Mucosa of descending colon (tissue), 3 donors: ENCODE results near the gene ADCY1. TPM values are rescaled to one million over a fixed set of nuclear protein-coding genes. Genes with fewer than 3 reads are reported as not detected.
A peak's percentile ranks its signal among the peaks of the same experiment; 100 is the strongest.
"Not testable (repeated sequence)": the region's sequence is repeated elsewhere in the genome, so short reads cannot be mapped to it uniquely, and the experiment has no call there.

Source experiments
- ATAC-seq: fragments of 200-7000 bp; cut with Tn5 transposase; one replicate; pipeline ENCODE4 v1.9.1; 2020; ENCODE audit warnings: mild to moderate bottlenecking, moderate library complexity
- DNase-seq, 3 donors: peaks; one replicate each; pipeline ENCODE4 v3.0.0-alpha.2; 2020
- H3K36me3 ChIP-seq: fragments of 200-600 bp; one replicate; pipeline ENCODE4 v1.8.0; 2021; ENCODE audit warnings: low read depth, mild to moderate bottlenecking
- H3K4me1 ChIP-seq: fragments of 200-600 bp; one replicate; pipeline ENCODE4 v1.8.0; 2021; ENCODE audit warnings: low read depth, mild to moderate bottlenecking
- H3K4me3 ChIP-seq: fragments of 200-600 bp; one replicate; pipeline ENCODE4 v1.8.0; 2021; ENCODE audit warnings: mild to moderate bottlenecking
- H3K9me3 ChIP-seq: fragments of 200-600 bp; one replicate; pipeline ENCODE4 v1.8.0; 2021; ENCODE audit warnings: mild to moderate bottlenecking
- intact Hi-C, 2 donors: fragments of 100-400 bp; cut with DNase I in 1 of 2; cut with micrococcal nuclease in 1 of 2; formaldehyde crosslinking; loops; one replicate each; pipeline versions ENCODE4 v1.11.0 to v1.11.1; 2022; cut with DNase I, micrococcal nuclease
- total RNA-seq, 3 donors: library from RNA; stranded (reverse); fragmentation: NEBNext Ultra II Directional in 2 of 3; extraction: Animal tissue kit (Norgen Biotek cat#: 25700) in 2 of 3; gene quantifications; one replicate each; pipeline versions ENCODE4 v1.2.1 to v1.2.4, GENCODE V29; 2021 to 2023
- donor health status: DM: no; HTN: no; CAD: no; lungs with moderate emphysema.
- donor health status: DM: no; HTN: no; CAD: no.
- donor health status: DM: no; HTN: yes; CAD: no.

ADCY1 gene
- total RNA-seq, 3 donors from 2014 or later = 0.55 to 0.94 (median 0.76) TPM

DNA sequence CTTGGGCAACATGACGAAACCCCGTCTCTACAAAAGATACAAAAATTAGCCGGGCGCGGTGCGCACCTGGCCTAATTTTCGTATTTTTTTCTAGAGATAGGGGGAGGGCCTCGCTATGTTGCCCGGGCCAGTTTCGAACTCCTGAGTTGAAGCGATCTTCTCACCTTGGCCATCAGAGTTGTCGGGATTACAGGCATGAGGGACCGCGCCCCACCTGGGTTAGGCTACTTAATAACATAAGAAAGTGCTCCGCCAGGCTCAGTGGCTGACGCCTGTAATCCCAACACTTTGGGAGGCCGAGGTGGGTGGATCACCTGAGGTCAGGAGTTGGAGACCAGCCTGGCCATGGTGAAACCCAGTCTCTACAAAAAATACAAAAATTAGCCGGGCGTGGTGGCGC lies 195.5 kb downstream of the ADCY1 start:
- H3K9me3 ChIP-seq, H3K36me3 ChIP-seq, H3K4me1 ChIP-seq, intact Hi-C loops, H3K4me3 ChIP-seq, ATAC-seq: not testable (repeated sequence)
- DNase-seq = peak in 2 of 3 donors; percentile 18 to 35
